AG04449 (cell line): ENCODE data around the gene TINAG.

Experiments
- CTCF ChIA-PET: fragments of 350-600 bp; formaldehyde crosslinking; extraction: SDS; loops from one replicate; lab custom pipeline; 2021; ENCODE audit warnings: antibody characterized with exemption; lab: Yijun Ruan, JAX
- POLR2A ChIA-PET: fragments of 400-600, 350-600 bp; formaldehyde crosslinking; extraction: SDS; loops from one replicate; lab custom pipeline; 2020; ENCODE audit warnings: antibody characterized with exemption, inconsistent platforms; lab: Yijun Ruan, JAX
- DNase-seq: peaks from one replicate; pipeline ENCODE4 v3.0.0-alpha.2; 2010; ENCODE audit warnings: low read depth, low spot score
- H3K4me3 ChIP-seq: 2 replicates; pipeline ENCODE4 v1.5.1; 2011; ENCODE audit warnings: low read depth, mild to moderate bottlenecking, control low read depth, low read length
- CTCF ChIP-seq: IDR thresholded peaks from one replicate; pipeline ENCODE4 v1.5.1; 2011; ENCODE audit warnings: mild to moderate bottlenecking, moderate library complexity, low read length, control low read depth, inconsistent platforms; ENCODE audit not compliant: insufficient read depth; ENCODE audit errors: missing control alignments

Gene TINAG

GRCh38 chr6:54308289-54308985 lies at the start of gene TINAG:
TINAG (plus strand) TSS chr6:54308441; CDS start chr6:54308551, 110 bp downstream.
- H3K4me3 ChIP-seq, result no peak within 1 kb of the TSS
- ChIA-PET CTCF (no interaction called here), POLR2A (no interaction called here)
- no peak for TF ChIP-seq CTCF
- DNase-seq, result no peak

GRCh38 chr6:54260025-54260424 lies 48.2 kb upstream of the TINAG start:
- no peak for TF ChIP-seq CTCF

GRCh38 chr6:54262499-54262898 lies 45.7 kb upstream of the TINAG start:
- H3K4me3 ChIP-seq, result no peak overlapping the region
- ChIA-PET CTCF (interaction anchor here (1.0 kb wide), 1 partner anchor 20 kb away, joined by 3 read pairs; no protein-coding TSS in a partner anchor), POLR2A (no interaction called here)
- TF ChIP-seq CTCF, result no peak
- no peak for DNase-seq

More at GRCh38 chr6:54260025-54260424, 48.2 kb upstream of the TINAG start:
- DNase-seq, result no peak
- H3K4me3 ChIP-seq, result no peak overlapping the region
- ChIA-PET CTCF (no interaction called here), POLR2A (no interaction called here)

- H3K4me3 ChIP-seq, result no peak overlapping the region
- no peak for TF ChIP-seq CTCF
- no peak for DNase-seq
- ChIA-PET CTCF (interaction anchor here (1.9 kb wide), 1 partner anchor 10 kb away, joined by 5 read pairs; no protein-coding TSS in a partner anchor), POLR2A (no interaction called here)
Measured at GRCh38 chr6:54262971-54263370, 45.3 kb upstream of the TINAG start.

GRCh38 chr6:54264581-54265272 lies 43.5 kb upstream of the TINAG start:
- DNase-seq, result no peak
- CTCF ChIA-PET, result interaction anchor here (1.9 to 2.6 kb wide), 3 partner anchors 8 to 279 kb away, joined by 5 to 10 read pairs (median 9); no protein-coding TSS in a partner anchor
- TF ChIP-seq CTCF, result no peak
- no peak overlapping the region for H3K4me3 ChIP-seq
- POLR2A ChIA-PET, result no interaction called here

GRCh38 chr6:54266400-54266923 lies 41.8 kb upstream of the TINAG start:
- POLR2A ChIA-PET, result no interaction called here
- no peak for TF ChIP-seq CTCF
- no peak for DNase-seq
- no peak overlapping the region for H3K4me3 ChIP-seq
- CTCF ChIA-PET, result interaction anchor here (1.2 to 4.3 kb wide), 6 partner anchors 9 to 280 kb away, joined by 3 to 34 read pairs (median 6); no protein-coding TSS in a partner anchor
